GM21576 (cell line): ENCODE results near the gene KL.

Experiments used
- ATAC-seq: cut with Tn5 transposase; IDR thresholded peaks from one replicate; pipeline ENCODE4 v1.9.1; 2021; ENCODE audit warnings: mild to moderate bottlenecking, moderate library complexity; ENCODE audit not compliant: unreplicated experiment

Gene KL

GRCh38 chr13:33109271-33109697 lies 93.1 kb downstream of the KL start:
- no peak for ATAC-seq

GRCh38 chr13:33109801-33110200 lies 93.6 kb downstream of the KL start:
- no peak for ATAC-seq

- ATAC-seq, result no peak
Observed at GRCh38 chr13:33110386-33110712, 94.1 kb downstream of the KL start.

GRCh38 chr13:33110713-33111413 lies 94.6 kb downstream of the KL start:
- ATAC-seq, result peak; percentile 42

GRCh38 chr13:33111414-33112110 lies 95.3 kb downstream of the KL start:
- ATAC-seq, result no peak

- no peak for ATAC-seq
Observed at GRCh38 chr13:33112766-33113165, 96.5 kb downstream of the KL start.

- ATAC-seq, result no peak
Observed at GRCh38 chr13:33114146-33114545, 97.9 kb downstream of the KL start.

GRCh38 chr13:33115274-33115673 lies 99.1 kb downstream of the KL start:
- ATAC-seq, result no peak
